K562 (cell line): ENCODE data around the gene C6orf47. TPM values are rescaled to one million over a fixed set of nuclear protein-coding genes. Genes with fewer than 3 reads are reported as not detected.

Source experiments
- ARID4B ChIP-seq: sonication (generic); formaldehyde crosslinking; IDR thresholded peaks from 2 replicates; pipeline ENCODE4 v1.8.0; 2022; ENCODE audit warnings: mild to moderate bottlenecking, missing genetic modification reagents
- CEBPZ ChIP-seq: fragments of 150-350 bp; IDR thresholded peaks from 2 replicates; pipeline ENCODE4 v1.6.1; 2014; ENCODE audit warnings: low read depth, mild to moderate bottlenecking, low read length, borderline replicate concordance
- ETS1 ChIP-seq: conservative IDR thresholded peaks from 2 replicates; pipeline ENCODE4 v1.6.1; 2011; ENCODE audit warnings: low read depth, mild to moderate bottlenecking, low read length; ENCODE audit not compliant: control insufficient read depth
- EWSR1 ChIP-seq: fragments of 450-650 bp; IDR thresholded peaks from 2 replicates; pipeline ENCODE4 v1.6.1; 2018; ENCODE audit warnings: borderline replicate concordance, mild to moderate bottlenecking, low read depth, moderate library complexity; ENCODE audit not compliant: partially characterized antibody
- KAT7 ChIP-seq: sonication (generic); formaldehyde crosslinking; IDR thresholded peaks from 2 replicates; pipeline ENCODE4 v1.8.0; 2022; ENCODE audit warnings: missing genetic modification reagents, mild to moderate bottlenecking, borderline replicate concordance
- MXI1 ChIP-seq: IDR thresholded peaks from 2 replicates; pipeline ENCODE4 v1.6.1; 2011; ENCODE audit warnings: low read depth, mild to moderate bottlenecking, improper control_type of control experiment, low read length
- POLR2AphosphoS2 ChIP-seq: IDR thresholded peaks from 2 replicates; pipeline ENCODE4 v1.6.1; 2012; ENCODE audit warnings: low read length, improper control_type of control experiment
- SOX6 ChIP-seq: fragments of 450-650 bp; IDR thresholded peaks from 2 replicates; pipeline ENCODE4 v1.6.1; 2014; ENCODE audit warnings: mild to moderate bottlenecking
- STAT5A ChIP-seq: IDR thresholded peaks from 2 replicates; pipeline ENCODE4 v1.6.1; 2012; ENCODE audit warnings: low read length, inconsistent platforms, borderline replicate concordance
- TAF7 ChIP-seq: fragments of 450-650 bp; IDR thresholded peaks from 2 replicates; pipeline ENCODE4 v1.6.1; 2016; ENCODE audit warnings: missing genetic modification characterization, missing compliant biosample characterization
- TBP ChIP-seq: optimal IDR thresholded peaks from 2 replicates; pipeline ENCODE3; 2011; ENCODE audit warnings: low read depth, low read length, improper control_type of control experiment
- U2AF2 ChIP-seq: fragments of 200-400 bp; formaldehyde crosslinking; optimal IDR thresholded peaks from 2 replicates; pipeline ENCODE3; 2017; ENCODE audit warnings: low read depth, mild to moderate bottlenecking, low read length
- ZBTB43 ChIP-seq: sonication (generic); formaldehyde crosslinking; IDR thresholded peaks from 2 replicates; pipeline ENCODE4 v1.8.0; 2023; ENCODE audit warnings: mild to moderate bottlenecking, missing genetic modification reagents
- ZBTB9 ChIP-seq: fragments of 450-650 bp; formaldehyde crosslinking; IDR thresholded peaks from 2 replicates; pipeline ENCODE4 v1.4.0; 2020; ENCODE audit warnings: mild to moderate bottlenecking, moderate library complexity
- polyA plus RNA-seq, 8 experiments: library from polyadenylated mRNA; depleted of rRNA in 4 of 8; stranded (reverse) in 5 of 8; unstranded in 3 of 8; fragments of >200 nt; fragmentation: Nextera tagmentation in 2 of 8; fragmentation: Illumina TruSeq in 1 of 8; extraction: Ambion mirVana in 2 of 8; extraction: Trizol in 1 of 8; gene quantifications; 2 replicates each; pipeline versions ENCODE4 v1.2.1 to v1.2.3, GENCODE V29; 2011 to 2014; ENCODE audit warnings: inconsistent platforms in 1 of 8, missing spikeins in 1 of 8
- total RNA-seq, 7 experiments: library from RNA; depleted of rRNA in 6 of 7; stranded (reverse); fragments of >200 nt in 6 of 7; fragmentation: Illumina TruSeq in 2 of 7; extraction: Trizol in 2 of 7; gene quantifications; 2 replicates each; pipeline versions ENCODE4 v1.2.1 to v1.2.3, GENCODE V29; 2011 to 2021; ENCODE audit warnings: low replicate concordance in 1 of 7

The C6orf47 gene
- total and polyA plus RNA-seq, 9 of the 15 experiments (the other 6 are each of a cell fraction or from before 2014, with no cell fraction given), result 0.14 to 43.8 (median 27.0) TPM

GRCh38 chr6:31665501-31666336, 5.1 kb upstream of the C6orf47 start, which contains the start of gene CSNK2B (continued):
- peak; percentile 98 for TF ChIP-seq ETS1
- TF ChIP-seq POLR2AphosphoS2, result no peak
- peak; percentile 40; the same call in 1 of the 2 replicates for TF ChIP-seq SOX6
- TF ChIP-seq TBP, result peak; percentile 83
- no peak for TF ChIP-seq EWSR1
- 0 out of 2 replicates have a peak, but pooled peaks have one; percentile 89 for TF ChIP-seq KAT7 (CRISPR knock-in tag)
- no peak for TF ChIP-seq CEBPZ
- no peak for TF ChIP-seq ZBTB9 (CRISPR knock-in tag)
- peak; percentile 47; the same call in 1 of the 2 replicates for TF ChIP-seq STAT5A
- TF ChIP-seq TAF7 (tag), result peak; percentile 90
- TF ChIP-seq MXI1, result no peak
- TF ChIP-seq ZBTB43, result peak; percentile 6; the same call in 1 of the 2 replicates
- no peak for TF ChIP-seq U2AF2
- TF ChIP-seq ARID4B (CRISPR knock-in tag), result peak; percentile 30
